Retina (tissue), 1 donor: ENCODE data around the gene CCL17.
"Not testable (repeated sequence)": the region's sequence is repeated elsewhere in the genome, so short reads cannot be mapped to it uniquely, and the experiment has no call there.

Experiments
- DNase-seq: peaks from one replicate; pipeline ENCODE4 v3.0.0-alpha.2; 2016

Gene CCL17

GRCh38 chr16:57379579-57379978, 25.0 kb upstream of the CCL17 start:
- DNase-seq = no peak

GRCh38 chr16:57380671-57381462, 23.7 kb upstream of the CCL17 start:
- DNase-seq = no peak

GRCh38 chr16:57381791-57382534, 22.6 kb upstream of the CCL17 start:
- no peak for DNase-seq

DNA sequence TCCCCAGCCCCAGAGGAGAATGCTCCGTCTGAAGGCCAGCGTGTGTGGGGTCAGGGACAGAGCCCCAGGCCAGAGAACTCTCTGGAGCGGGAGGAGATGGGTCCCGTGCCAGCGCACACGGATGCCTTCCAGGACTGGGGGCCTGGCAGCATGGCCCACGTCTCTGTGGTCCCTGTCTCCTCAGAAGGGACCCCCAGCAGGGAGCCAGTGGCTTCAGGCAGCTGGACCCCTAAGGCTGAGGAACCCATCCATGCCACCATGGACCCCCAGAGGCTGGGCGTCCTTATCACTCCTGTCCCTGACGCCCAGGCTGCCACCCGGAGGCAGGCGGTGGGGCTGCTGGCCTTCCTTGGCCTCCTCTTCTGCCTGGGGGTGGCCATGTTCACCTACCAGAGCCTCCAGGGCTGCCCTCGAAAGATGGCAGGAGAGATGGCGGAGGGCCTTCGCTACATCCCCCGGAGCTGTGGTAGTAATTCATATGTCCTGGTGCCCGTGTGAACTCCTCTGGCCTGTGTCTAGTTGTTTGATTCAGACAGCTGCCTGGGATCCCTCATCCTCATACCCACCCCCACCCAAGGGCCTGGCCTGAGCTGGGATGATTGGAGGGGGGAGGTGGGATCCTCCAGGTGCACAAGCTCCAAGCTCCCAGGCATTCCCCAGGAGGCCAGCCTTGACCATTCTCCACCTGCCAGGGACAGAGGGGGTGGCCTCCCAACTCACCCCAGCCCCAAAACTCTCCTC, 21.9 kb upstream of the CCL17 start:
- no peak for DNase-seq

DNA sequence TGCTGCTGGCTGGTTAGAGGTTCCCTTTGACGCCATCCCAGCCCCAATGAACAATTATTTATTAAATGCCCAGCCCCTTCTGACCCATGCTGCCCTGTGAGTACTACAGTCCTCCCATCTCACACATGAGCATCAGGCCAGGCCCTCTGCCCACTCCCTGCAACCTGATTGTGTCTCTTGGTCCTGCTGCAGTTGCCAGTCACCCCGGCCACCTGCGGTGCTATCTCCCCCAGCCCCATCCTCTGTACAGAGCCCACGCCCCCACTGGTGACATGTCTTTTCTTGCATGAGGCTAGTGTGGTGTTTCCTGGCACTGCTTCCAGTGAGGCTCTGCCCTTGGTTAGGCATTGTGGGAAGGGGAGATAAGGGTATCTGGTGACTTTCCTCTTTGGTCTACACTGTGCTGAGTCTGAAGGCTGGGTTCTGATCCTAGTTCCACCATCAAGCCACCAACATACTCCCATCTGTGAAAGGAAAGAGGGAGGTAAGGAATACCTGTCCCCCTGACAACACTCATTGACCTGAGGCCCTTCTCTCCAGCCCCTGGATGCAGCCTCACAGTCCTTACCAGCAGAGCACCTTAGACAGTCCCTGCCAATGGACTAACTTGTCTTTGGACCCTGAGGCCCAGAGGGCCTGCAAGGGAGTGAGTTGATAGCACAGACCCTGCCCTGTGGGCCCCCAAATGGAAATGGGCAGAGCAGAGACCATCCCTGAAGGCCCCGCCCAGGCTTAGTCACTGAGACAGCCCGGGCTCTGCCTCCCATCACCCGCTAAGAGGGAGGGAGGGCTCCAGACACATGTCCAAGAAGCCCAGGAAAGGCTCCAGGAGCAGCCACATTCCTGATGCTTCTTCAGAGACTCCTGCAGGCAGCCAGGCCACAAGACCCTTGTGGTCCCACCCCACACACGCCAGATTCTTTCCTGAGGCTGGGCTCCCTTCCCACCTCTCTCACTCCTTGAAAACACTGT, 21.0 kb upstream of the CCL17 start:
- no peak for DNase-seq

GRCh38 chr16:57384248-57385070, 20.1 kb upstream of the CCL17 start:
- DNase-seq = no peak

- DNase-seq = no peak
Measured at GRCh38 chr16:57385083-57385482, 19.5 kb upstream of the CCL17 start.

DNA sequence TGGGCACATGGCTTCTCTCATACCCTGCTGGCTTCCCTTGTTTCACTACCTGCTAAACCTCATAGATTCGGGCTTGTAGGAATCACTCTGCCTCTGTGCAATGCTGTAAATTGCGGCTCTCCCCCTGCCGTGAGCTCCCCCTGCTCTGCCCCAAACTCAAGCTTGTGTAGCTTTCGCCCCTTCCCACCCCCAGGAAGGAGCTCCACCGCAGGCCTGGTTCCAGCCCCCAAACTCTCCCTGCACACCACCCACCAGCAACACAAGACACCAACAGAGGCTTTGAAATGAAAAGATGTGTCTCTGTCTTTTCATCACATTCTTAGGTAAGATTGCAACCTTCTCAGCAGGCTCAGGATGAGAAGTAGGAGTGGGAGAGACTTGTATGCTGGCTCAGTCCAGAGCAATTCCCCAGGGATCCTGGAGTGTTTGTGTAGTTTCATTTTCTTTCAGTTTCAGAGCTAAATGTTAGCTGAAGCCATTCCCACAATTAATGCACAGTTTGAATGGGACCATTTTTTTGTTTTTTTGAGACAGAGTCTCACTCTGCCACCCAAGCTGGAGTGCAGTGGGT, 18.1 kb upstream of the CCL17 start:
- no peak for DNase-seq

DNA sequence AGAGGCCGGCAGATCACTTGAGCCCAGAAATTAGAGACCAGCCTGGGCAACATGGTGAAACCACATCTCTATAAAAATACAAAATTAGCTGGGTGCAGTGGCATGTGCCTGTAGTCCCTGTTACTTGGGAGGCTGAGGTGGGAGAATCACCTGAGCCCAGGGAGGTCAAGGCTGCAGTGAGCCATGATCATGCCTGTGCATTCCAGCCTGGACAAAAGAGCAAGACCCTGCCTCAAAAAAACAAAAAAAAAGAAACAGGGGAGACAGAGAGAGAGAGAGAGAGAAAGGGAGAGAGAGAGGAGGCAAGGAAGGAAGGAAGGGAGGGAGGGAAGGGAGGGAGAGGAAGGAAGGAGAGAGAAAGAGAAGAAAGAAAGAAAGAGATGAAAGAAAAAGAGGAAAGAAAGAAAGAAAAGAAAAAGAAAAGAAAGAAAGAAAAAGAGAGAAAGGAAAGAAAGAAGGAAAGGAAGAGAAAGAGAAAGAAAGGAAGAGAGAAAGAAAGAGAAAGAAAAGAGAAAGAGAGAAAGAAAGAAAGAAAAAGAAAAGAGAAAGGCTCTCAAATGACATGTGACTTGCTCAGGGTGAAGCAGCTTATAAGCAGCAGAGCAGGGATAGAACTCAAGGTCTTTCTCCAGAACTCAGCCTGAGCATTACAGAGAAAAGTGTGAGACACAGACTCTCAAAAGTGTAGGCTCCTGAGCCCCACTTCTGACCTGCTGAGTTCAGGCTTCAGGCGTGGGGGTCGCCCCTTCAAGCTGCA, 16.8 kb upstream of the CCL17 start:
- DNase-seq = no peak

DNA sequence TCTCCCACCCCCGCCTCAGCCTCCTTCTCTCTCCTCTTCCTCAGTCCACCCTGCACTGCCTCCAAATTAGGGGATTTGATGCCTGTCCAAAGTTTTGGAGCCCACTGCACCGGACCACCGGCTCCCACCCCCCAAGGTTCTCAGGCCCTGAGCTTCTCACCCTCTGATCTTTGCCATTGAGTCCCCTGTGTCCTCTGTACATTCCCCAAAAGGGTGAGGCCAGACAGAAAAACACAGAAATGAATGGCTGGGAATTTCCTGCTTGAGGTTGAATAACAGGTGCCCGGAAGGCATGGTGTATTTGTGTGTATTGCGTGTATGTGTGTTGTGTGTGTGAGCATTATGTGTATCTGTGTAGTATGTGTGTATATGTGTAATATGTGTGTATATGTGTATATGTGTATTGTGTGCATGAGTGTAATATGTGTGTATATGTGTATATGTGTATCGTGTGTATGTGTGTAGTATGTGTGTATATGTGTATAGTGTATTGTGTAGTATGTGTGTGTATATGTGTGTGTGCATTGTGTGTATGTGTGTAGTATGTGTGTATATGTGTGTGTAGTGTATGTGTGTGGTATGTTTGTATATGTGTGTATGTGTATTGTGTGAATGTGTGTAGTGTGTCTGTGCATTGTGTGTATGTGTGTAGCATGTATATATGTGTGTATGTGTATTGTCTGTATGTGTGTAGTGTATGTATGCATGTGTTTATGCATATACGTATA, 16.0 kb upstream of the CCL17 start:
- no peak for DNase-seq

GRCh38 chr16:57389087-57389468, 15.5 kb upstream of the CCL17 start:
- DNase-seq = no peak

DNA sequence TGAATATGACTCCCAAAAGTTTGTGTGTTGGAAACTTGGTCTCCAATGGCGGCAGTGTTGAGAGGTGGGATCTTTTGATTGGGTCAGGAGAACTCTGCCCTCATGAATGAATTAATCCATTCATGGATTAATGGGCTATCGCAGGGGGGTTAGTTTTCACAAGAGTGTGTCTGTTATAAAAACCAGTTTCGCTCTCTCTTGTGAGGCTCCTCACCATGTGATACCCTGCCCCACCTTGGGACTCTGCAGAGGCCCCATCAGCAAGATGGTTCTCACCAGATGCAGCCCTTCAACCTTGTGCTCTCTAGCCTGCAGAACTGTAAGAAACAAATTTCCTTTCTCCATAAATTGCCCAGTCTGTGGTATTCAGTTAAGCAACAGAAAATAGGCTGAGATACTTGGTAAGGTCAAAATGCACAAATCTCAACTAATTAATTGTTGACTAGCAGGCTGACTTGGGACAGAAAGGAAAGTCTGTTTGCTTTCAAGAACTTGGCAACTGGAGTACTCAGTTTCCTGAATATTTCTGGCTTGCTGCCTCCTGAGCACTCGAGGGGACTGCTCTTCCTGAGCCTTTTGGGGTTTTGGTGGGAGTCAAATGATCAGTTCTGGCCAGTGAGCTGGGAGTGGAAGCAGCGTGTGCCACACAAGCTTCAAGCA, 13.8 kb upstream of the CCL17 start:
- no peak for DNase-seq

DNA sequence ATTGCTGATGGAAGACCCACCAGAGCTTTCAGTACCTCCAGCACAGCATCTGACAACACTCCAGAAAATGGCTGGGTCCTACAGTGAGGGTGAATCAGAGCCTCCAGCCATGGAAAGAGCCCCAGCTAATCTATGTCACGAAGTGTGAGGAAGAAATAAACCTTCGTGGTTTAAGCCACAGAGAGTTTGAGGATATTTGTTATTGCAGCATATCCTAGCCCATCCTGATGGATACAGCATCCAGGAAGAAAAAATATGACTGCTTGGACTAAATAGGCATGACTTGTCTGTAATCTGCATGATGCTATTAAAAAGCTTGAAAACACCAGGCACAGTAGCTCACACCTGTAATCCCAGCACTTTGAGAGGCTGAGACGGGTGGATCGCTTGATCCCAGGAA, 13.3 kb upstream of the CCL17 start:
- no peak for DNase-seq

- no peak for DNase-seq
Measured at GRCh38 chr16:57391708-57392107, 12.9 kb upstream of the CCL17 start.

DNA sequence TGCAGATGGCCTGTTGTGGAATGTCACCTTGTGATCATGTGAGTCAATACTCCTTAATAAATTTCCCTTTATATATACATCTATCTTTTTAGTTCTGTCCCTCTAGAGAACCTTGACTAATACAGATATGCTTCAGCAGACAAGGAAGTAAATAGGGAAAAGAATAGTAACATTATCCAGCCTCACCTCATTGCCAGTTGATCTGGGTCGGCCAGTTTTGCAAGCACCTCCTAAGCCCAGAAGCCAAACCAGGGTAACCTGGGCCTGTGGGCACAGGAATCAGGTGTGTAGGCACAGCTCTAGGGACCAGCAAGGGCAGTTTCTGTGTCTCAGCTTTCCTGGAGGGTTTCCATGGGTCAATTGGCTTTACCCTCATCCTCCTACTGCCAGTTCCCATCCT, 11.9 kb upstream of the CCL17 start:
- no peak for DNase-seq

GRCh38 chr16:57394444-57394843, 10.1 kb upstream of the CCL17 start:
- DNase-seq = no peak

GRCh38 chr16:57395026-57395425, 9.5 kb upstream of the CCL17 start:
- DNase-seq = no peak

DNA sequence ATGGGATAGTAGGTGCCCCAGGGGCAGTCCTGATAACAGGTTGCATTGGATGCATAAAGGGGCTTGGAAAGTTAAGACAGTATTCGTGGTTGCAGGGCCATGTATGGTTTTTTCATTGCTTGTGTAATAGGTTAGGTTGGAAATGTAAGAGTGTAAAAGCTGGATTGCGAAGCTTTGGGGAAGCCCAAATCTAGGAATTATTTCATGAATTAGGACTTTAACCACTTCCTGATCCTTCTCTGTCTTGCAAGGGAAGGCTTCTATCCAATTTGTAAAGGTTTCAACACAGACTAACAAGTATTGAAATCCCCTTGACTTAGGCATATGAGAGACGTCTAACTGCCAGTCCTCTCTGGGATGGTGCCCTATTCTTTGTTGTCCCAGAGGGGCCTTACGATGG, 7.8 kb upstream of the CCL17 start:
- DNase-seq = no peak

GRCh38 chr16:57397493-57397892, 7.1 kb upstream of the CCL17 start:
- DNase-seq = not testable (repeated sequence)
